Esophagus muscularis mucosa (tissue), 4 donors: ENCODE results near the gene PPID. TPM values are rescaled to one million over a fixed set of nuclear protein-coding genes. Genes with fewer than 3 reads are reported as not detected.

Source experiments
- DNase-seq: peaks from one replicate; pipeline ENCODE4 v3.0.0-alpha.2; 2017; ENCODE audit errors: extremely low spot score
- H3K27ac ChIP-seq, 4 donors: fragments of 200-600 bp; sonication (generic); replicated peaks in 1 of 4; 1 replicate in 3 of 4; 2 replicates in 1 of 4; pipeline ENCODE4 v1.5.1; 2016 to 2019; ENCODE audit warnings: mild to moderate bottlenecking in 1 of 4
- H3K27me3 ChIP-seq, 4 donors: fragments of 200-600 bp; sonication (generic); one replicate each; pipeline versions ENCODE4 v1.5.1 to v1.6.0; 2016 to 2019
- H3K36me3 ChIP-seq, 4 donors: fragments of 200-600 bp; sonication (generic); one replicate each; pipeline ENCODE4 v1.5.1; 2016 to 2019
- H3K4me1 ChIP-seq, 4 donors: fragments of 200-600 bp; sonication (generic); one replicate each; pipeline ENCODE4 v1.5.1; 2016 to 2019
- H3K4me3 ChIP-seq, 4 donors: fragments of 200-600 bp; sonication (generic); 1 replicate in 2 of 4; 2 replicates in 2 of 4; pipeline ENCODE4 v1.5.1; 2016 to 2019; ENCODE audit warnings: mild to moderate bottlenecking in 4 of 4, moderate library complexity in 1 of 4
- H3K9me3 ChIP-seq, 4 donors: fragments of 200-600 bp; sonication (generic); 1 replicate in 3 of 4; 2 replicates in 1 of 4; pipeline ENCODE4 v1.5.1; 2016 to 2019
- EP300 ChIP-seq: sonication (generic); formaldehyde crosslinking; IDR thresholded peaks from one replicate; pipeline ENCODE4 v1.6.1; 2017; ENCODE audit warnings: antibody characterized with exemption
- POLR2A ChIP-seq: fragments of 450-650 bp; IDR thresholded peaks from one replicate; pipeline ENCODE4 v1.6.1; 2017; ENCODE audit warnings: antibody characterized with exemption, moderate library complexity, mild to moderate bottlenecking, low read depth
- POLR2AphosphoS5 ChIP-seq, 2 donors: sonication (generic); formaldehyde crosslinking; IDR thresholded peaks; one replicate each; pipeline ENCODE4 v1.6.1; 2017; ENCODE audit warnings: antibody characterized with exemption in 2 of 2
- WGBS: methylation state at CpG from one replicate; pipeline ENCODE4 v1.1.5; 2018; 5-methylcytosine and 5-hydroxymethylcytosine counted together
- intact Hi-C: fragments of 100-400 bp; cut with DNase I; formaldehyde crosslinking; loops from one replicate; pipeline ENCODE4 v1.15.1; 2023
- total RNA-seq, 4 donors: library from RNA; depleted of rRNA; stranded (reverse); fragments of >200 nt; gene quantifications; one replicate each; pipeline versions ENCODE4 v1.1.0 to v1.2.1, GENCODE V29; 2016
- TF ChIP-seq, protein P1 (sequence below), 3 experiments: fragments of 200-600 bp in 2 of 3; fragments of 450-650 bp in 1 of 3; sonication (generic) in 2 of 3; IDR thresholded peaks; one replicate each; pipeline ENCODE4 v1.5.1; 2017 to 2019; ENCODE audit warnings: antibody characterized with exemption in 3 of 3, mild to moderate bottlenecking in 2 of 3, moderate library complexity in 1 of 3

Gene PPID
- total RNA-seq, 4 donors from 2014 or later: 17.1 to 29.0 (median 25.8) TPM

DNA sequence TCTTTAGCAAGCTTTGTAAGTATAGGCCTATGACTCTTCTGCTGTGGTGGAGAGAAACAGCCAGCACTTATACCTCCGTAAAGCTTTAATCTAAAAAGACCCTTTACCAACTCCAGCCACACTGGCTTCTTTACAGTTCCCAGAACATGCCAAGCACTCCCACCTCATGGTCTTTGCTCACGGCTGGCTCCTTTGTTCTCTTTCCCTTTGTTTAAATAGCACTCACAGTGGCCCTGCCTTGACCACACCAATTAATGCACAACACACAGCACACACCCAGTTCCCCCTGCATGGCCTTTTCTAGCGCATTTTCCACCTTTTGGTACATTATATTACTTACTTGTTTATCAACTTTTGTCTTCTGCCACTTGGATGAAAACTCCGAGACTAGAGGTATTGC, 18.9 kb downstream of the PPID start:
- H3K36me3 ChIP-seq: peaks cover 36 to 84% (median 72%) of the 10 kb centered on the region in 4 donors
- no peaks in the 10 kb centered on the region for H3K4me1 ChIP-seq
- intact Hi-C loops: no loop called here
- TF ChIP-seq, protein P1, sequence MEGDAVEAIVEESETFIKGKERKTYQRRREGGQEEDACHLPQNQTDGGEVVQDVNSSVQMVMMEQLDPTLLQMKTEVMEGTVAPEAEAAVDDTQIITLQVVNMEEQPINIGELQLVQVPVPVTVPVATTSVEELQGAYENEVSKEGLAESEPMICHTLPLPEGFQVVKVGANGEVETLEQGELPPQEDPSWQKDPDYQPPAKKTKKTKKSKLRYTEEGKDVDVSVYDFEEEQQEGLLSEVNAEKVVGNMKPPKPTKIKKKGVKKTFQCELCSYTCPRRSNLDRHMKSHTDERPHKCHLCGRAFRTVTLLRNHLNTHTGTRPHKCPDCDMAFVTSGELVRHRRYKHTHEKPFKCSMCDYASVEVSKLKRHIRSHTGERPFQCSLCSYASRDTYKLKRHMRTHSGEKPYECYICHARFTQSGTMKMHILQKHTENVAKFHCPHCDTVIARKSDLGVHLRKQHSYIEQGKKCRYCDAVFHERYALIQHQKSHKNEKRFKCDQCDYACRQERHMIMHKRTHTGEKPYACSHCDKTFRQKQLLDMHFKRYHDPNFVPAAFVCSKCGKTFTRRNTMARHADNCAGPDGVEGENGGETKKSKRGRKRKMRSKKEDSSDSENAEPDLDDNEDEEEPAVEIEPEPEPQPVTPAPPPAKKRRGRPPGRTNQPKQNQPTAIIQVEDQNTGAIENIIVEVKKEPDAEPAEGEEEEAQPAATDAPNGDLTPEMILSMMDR (IDR thresholded peaks at IDR 0.05): no peak
- H3K27me3 ChIP-seq: no peaks in the 10 kb centered on the region
- no peak overlapping the region for H3K4me3 ChIP-seq
- no peak overlapping the region for H3K27ac ChIP-seq
- 98% methylated on average over 4 of the region's 4 CpGs for WGBS
- no peaks in the 10 kb centered on the region for H3K9me3 ChIP-seq
- no peak for DNase-seq

GRCh38 chr4:158688813-158689212, 34.4 kb downstream of the PPID start:
- Histone ChIP-seq H3K4me3 (no peak overlapping the region), H3K27me3 (no peaks in the 10 kb centered on the region), H3K9me3 (no peaks in the 10 kb centered on the region), H3K4me1 (peaks cover 0 to 4% (median 0%) of the 10 kb centered on the region in 4 donors), H3K27ac (no peak overlapping the region), H3K36me3 (peaks cover 23 to 94% (median 59%) of the 10 kb centered on the region in 4 donors)
- WGBS: 88% methylated on average over 1 of the region's 1 CpG
- intact Hi-C loops: no loop called here
- TF ChIP-seq, protein P1 (IDR thresholded peaks at IDR 0.05): no peak
- TF ChIP-seq POLR2A: no peak
- no peak for TF ChIP-seq EP300
- no peak for TF ChIP-seq POLR2AphosphoS5 (IDR thresholded peaks at IDR 0.05)
- DNase-seq: no peak

DNA sequence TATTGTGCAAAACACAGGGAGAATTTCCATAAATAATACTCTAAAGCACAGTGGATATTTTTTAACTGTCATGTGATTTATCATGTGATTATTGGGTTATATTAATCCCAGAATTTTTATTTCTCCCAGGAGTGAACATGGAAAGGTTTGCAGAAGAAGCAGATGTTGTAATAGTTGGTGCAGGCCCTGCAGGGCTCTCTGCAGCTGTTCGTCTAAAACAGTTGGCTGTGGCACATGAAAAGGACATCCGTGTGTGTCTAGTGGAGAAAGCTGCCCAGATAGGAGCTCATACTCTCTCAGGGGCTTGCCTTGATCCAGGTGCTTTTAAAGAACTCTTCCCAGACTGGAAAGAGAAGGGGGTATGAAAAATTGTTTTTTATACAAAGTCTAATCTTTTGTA, 41.1 kb downstream of the PPID start:
- H3K4me1 ChIP-seq: peaks cover 0 to 10% (median 0%) of the 10 kb centered on the region in 4 donors
- H3K4me3 ChIP-seq: no peak overlapping the region
- no peak overlapping the region for H3K27ac ChIP-seq
- H3K9me3 ChIP-seq: no peaks in the 10 kb centered on the region
- intact Hi-C loops: no loop called here
- 54% methylated on average over 2 of the region's 2 CpGs for WGBS
- TF ChIP-seq POLR2AphosphoS5 (IDR thresholded peaks at IDR 0.05) (no peak), EP300 (no peak), POLR2A (no peak)
- TF ChIP-seq, protein P1 (IDR thresholded peaks at IDR 0.05): no peak
- no peaks in the 10 kb centered on the region for H3K27me3 ChIP-seq
- no peak for DNase-seq
- peaks cover 8 to 52% (median 30%) of the 10 kb centered on the region in 4 donors for H3K36me3 ChIP-seq

DNA sequence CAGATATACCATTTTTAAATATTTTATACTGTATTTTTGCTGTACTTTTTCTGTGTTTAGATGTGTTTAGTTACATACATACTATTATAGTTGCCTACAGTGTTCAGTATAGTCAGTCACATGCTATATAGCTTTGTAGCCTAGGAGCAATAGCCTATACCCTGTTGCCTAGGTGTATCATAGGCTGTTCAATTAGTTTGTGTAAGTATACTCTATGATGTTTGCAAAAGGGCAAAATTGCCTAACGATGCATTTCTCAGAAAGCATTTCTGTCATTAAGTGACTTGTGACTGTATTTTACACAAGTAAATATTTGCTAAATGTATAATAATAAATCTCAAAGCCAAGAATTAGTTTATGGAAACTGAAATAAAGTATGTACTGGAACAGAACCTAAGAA, 41.6 kb downstream of the PPID start:
- Histone ChIP-seq H3K4me3 (no peak overlapping the region), H3K36me3 (peaks cover 8 to 48% (median 28%) of the 10 kb centered on the region in 4 donors), H3K27ac (no peak overlapping the region), H3K4me1 (peaks cover 0 to 10% (median 0%) of the 10 kb centered on the region in 4 donors), H3K27me3 (no peaks in the 10 kb centered on the region), H3K9me3 (no peaks in the 10 kb centered on the region)
- TF ChIP-seq POLR2A (no peak), POLR2AphosphoS5 (IDR thresholded peaks at IDR 0.05) (no peak), EP300 (no peak)
- TF ChIP-seq, protein P1 (IDR thresholded peaks at IDR 0.05): no peak
- intact Hi-C loops: no loop called here
- WGBS: 68% methylated on average over 1 of the region's 1 CpG
- no peak for DNase-seq

GRCh38 chr4:158678767-158679166, 44.4 kb downstream of the PPID start:
- peaks cover 0 to 20% (median 8%) of the 10 kb centered on the region in 4 donors for H3K36me3 ChIP-seq
- DNase-seq: no peak
- WGBS: 94% methylated on average over 2 of the region's 2 CpGs
- no peak for TF ChIP-seq POLR2AphosphoS5 (IDR thresholded peaks at IDR 0.05)
- TF ChIP-seq EP300: no peak
- TF ChIP-seq POLR2A: no peak
- TF ChIP-seq, protein P1 (IDR thresholded peaks at IDR 0.05): no peak
- H3K27ac ChIP-seq: no peak overlapping the region
- H3K9me3 ChIP-seq: no peaks in the 10 kb centered on the region
- intact Hi-C loops: no loop called here
- no peaks in the 10 kb centered on the region for H3K27me3 ChIP-seq
- no peak overlapping the region for H3K4me3 ChIP-seq
- peaks cover 5 to 11% (median 7%) of the 10 kb centered on the region in 4 donors for H3K4me1 ChIP-seq
